Hepatocyte (in vitro differentiated cells): Measurements from ENCODE around the gene MESD.

Experiments used
- CTCF ChIP-seq: fragments of 200-600 bp; sonication (generic); IDR thresholded peaks from 2 replicates; pipeline ENCODE4 v1.5.1; 2016; ENCODE audit warnings: antibody characterized with exemption, mild to moderate bottlenecking; ENCODE audit not compliant: poor library complexity
- EZH2 ChIP-seq: fragments of 200-600 bp; sonication (generic); IDR thresholded peaks from 2 replicates; pipeline ENCODE4 v1.6.1; 2016; ENCODE audit warnings: antibody characterized with exemption, mild to moderate bottlenecking, borderline replicate concordance

- no peak for TF ChIP-seq CTCF
- no peak for TF ChIP-seq EZH2
Measured at GRCh38 chr15:80906159-80906766, 83.4 kb downstream of the MESD start.
